Endodermal cell (in vitro differentiated cells): ENCODE results near the gene SPAG16. TPM values are rescaled to one million over a fixed set of nuclear protein-coding genes. Genes with fewer than 3 reads are reported as not detected.
"Not testable (repeated sequence)": the region's sequence is repeated elsewhere in the genome, so short reads cannot be mapped to it uniquely, and the experiment has no call there.

Source experiments
- DNase-seq: peaks from one replicate; pipeline ENCODE4 v3.0.0-alpha.2; 2017
- H3K27ac ChIP-seq: 2 replicates; pipeline ENCODE4 v1.5.1; 2013; ENCODE audit warnings: mild to moderate bottlenecking, low read depth, low read length, moderate library complexity
- H3K27me3 ChIP-seq: 2 replicates; pipeline ENCODE4 v1.6.1; 2013; ENCODE audit warnings: mild to moderate bottlenecking, low read length, moderate library complexity; ENCODE audit not compliant: insufficient read depth, control insufficient read depth, poor library complexity, severe bottlenecking
- H3K36me3 ChIP-seq: 2 replicates; pipeline ENCODE4 v1.7.0; 2013; ENCODE audit warnings: mild to moderate bottlenecking, low read length, moderate library complexity; ENCODE audit not compliant: control insufficient read depth, insufficient read depth
- H3K4me1 ChIP-seq: one replicate; pipeline ENCODE4 v1.7.0; 2013; ENCODE audit warnings: low read length; ENCODE audit not compliant: control insufficient read depth, insufficient read depth
- H3K4me3 ChIP-seq: 2 replicates; pipeline ENCODE4 v1.5.1; 2013; ENCODE audit warnings: mild to moderate bottlenecking, low read length, moderate library complexity
- H3K9ac ChIP-seq: 2 replicates; pipeline ENCODE4 v1.6.1; 2013; ENCODE audit warnings: mild to moderate bottlenecking, low read length, moderate library complexity; ENCODE audit not compliant: poor library complexity, severe bottlenecking; ENCODE audit errors: extremely low read depth
- H3K9me3 ChIP-seq: 2 replicates; pipeline ENCODE4 v1.6.1; 2013; ENCODE audit warnings: mild to moderate bottlenecking, low read length, moderate library complexity; ENCODE audit not compliant: control insufficient read depth
- H3K27ac Mint-ChIP-seq: 2 replicates; pipeline ENCODE4 v1.8.0; 2020; ENCODE audit warnings: mixed read lengths
- H3K27me3 Mint-ChIP-seq: 2 replicates; pipeline ENCODE4 v1.8.0; 2021; ENCODE audit warnings: mild to moderate bottlenecking, mixed read lengths; ENCODE audit not compliant: insufficient read depth
- H3K36me3 Mint-ChIP-seq: 2 replicates; pipeline ENCODE4 v1.8.0; 2020; ENCODE audit warnings: low read depth, mixed read lengths
- H3K4me1 Mint-ChIP-seq: 2 replicates; pipeline ENCODE4 v1.8.0; 2020; ENCODE audit warnings: mixed read lengths
- H3K4me3 Mint-ChIP-seq: 2 replicates; pipeline ENCODE4 v1.8.0; 2020; ENCODE audit warnings: mild to moderate bottlenecking, moderate library complexity, mixed read lengths
- H3K9me3 Mint-ChIP-seq: 2 replicates; pipeline ENCODE4 v1.8.0; 2020; ENCODE audit warnings: mild to moderate bottlenecking, mixed read lengths
- CTCF ChIP-seq: fragments of 200-600 bp; sonication (generic); conservative IDR thresholded peaks from 2 replicates; pipeline ENCODE4 v1.5.0; 2021; ENCODE audit warnings: antibody characterized with exemption, mild to moderate bottlenecking
- WGBS, 2 experiments: methylation state at CpG; one replicate each; pipeline versions ENCODE4 v1.1.5 to v1.1.7; 2013; ENCODE audit warnings: missing lambda C conversion rate in 2 of 2, mixed read lengths in 1 of 2; ENCODE audit not compliant: insufficient coverage in 1 of 2, insufficient read length in 1 of 2; 5-methylcytosine and 5-hydroxymethylcytosine counted together
- total RNA-seq, 2 donors: library from RNA; stranded (reverse); fragmentation: NEBNext Ultra II Directional in 1 of 2; extraction: Animal tissue kit (Norgen Biotek cat#: 25700) in 1 of 2; gene quantifications; 2 replicates in 1 of 2; 3 replicates in 1 of 2; pipeline ENCODE4 v1.2.1, GENCODE V29; 2021

Gene SPAG16
- total RNA-seq, 2 donors from 2014 or later: 27.8 to 38.2 TPM

GRCh38 chr2:213689585-213689984 is 405.3 kb downstream of the SPAG16 start:
- Mint-ChIP-seq H3K9me3 (peaks cover 37% of the 10 kb centered on the region), H3K4me1 (peaks cover 3% of the 10 kb centered on the region), H3K4me3 (no peak overlapping the region), H3K27me3 (no peaks in the 10 kb centered on the region), H3K36me3 (no peaks in the 10 kb centered on the region), H3K27ac (no peak overlapping the region)
- no peaks in the 10 kb centered on the region for H3K27me3 ChIP-seq
- no peak for DNase-seq
- peaks cover 39% of the 10 kb centered on the region for H3K9me3 ChIP-seq
- peak overlapping the region; percentile 47 for H3K4me3 ChIP-seq
- no peak overlapping the region for H3K27ac ChIP-seq
- H3K36me3 ChIP-seq: no peaks in the 10 kb centered on the region
- 96% methylated on average over 1 of the region's 1 CpG; no CpG with 5 or more reads in 1 of the 2 experiments for WGBS, 2 experiments
- TF ChIP-seq CTCF: no peak
- no peaks in the 10 kb centered on the region for H3K4me1 ChIP-seq
- no peak overlapping the region for H3K9ac ChIP-seq

DNA sequence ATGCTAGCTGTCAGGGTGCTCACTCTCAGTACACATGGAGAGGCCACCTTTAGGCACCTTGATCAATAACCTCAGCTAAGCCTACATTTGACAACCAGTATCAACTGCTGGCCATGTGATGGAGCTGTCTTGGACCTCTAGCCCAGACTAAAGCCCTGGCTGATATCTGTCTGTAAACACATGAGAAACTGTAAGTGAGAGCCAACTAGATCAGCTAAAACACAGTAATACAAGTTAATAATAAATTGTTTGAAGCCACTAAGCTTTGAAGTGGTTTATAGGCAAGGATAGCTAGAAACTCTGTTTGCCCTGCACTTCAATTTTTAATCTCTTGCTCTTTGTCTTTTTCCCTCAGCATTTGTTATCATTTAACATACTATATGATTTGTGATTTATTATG is 407.1 kb downstream of the SPAG16 start:
- H3K9me3 Mint-ChIP-seq: peaks cover 33% of the 10 kb centered on the region
- H3K4me1 Mint-ChIP-seq: peaks cover 3% of the 10 kb centered on the region
- H3K27ac Mint-ChIP-seq: no peak overlapping the region
- no peaks in the 10 kb centered on the region for H3K27me3 ChIP-seq
- DNase-seq: no peak
- no peak overlapping the region for H3K4me3 Mint-ChIP-seq
- no peaks in the 10 kb centered on the region for H3K36me3 Mint-ChIP-seq
- H3K4me3 ChIP-seq: no peak overlapping the region
- H3K9me3 ChIP-seq: peaks cover 39% of the 10 kb centered on the region
- H3K36me3 ChIP-seq: no peaks in the 10 kb centered on the region
- no peaks in the 10 kb centered on the region for H3K27me3 Mint-ChIP-seq
- no peak overlapping the region for H3K27ac ChIP-seq
- H3K4me1 ChIP-seq: no peaks in the 10 kb centered on the region
- no peak for TF ChIP-seq CTCF
- no peak overlapping the region for H3K9ac ChIP-seq

- H3K27me3 Mint-ChIP-seq: no peaks in the 10 kb centered on the region
- H3K4me3 ChIP-seq: no peak overlapping the region
- peaks cover 12% of the 10 kb centered on the region for H3K9me3 ChIP-seq
- no peak overlapping the region for H3K27ac Mint-ChIP-seq
- peaks cover 8% of the 10 kb centered on the region for H3K9me3 Mint-ChIP-seq
- TF ChIP-seq CTCF: no peak
- H3K36me3 Mint-ChIP-seq: no peaks in the 10 kb centered on the region
- DNase-seq: no peak
- H3K27ac ChIP-seq: no peak overlapping the region
- no peak overlapping the region for H3K4me3 Mint-ChIP-seq
- H3K4me1 ChIP-seq: peaks cover 7% of the 10 kb centered on the region
- no peaks in the 10 kb centered on the region for H3K27me3 ChIP-seq
- H3K9ac ChIP-seq: no peak overlapping the region
- peaks cover 3% of the 10 kb centered on the region for H3K4me1 Mint-ChIP-seq
- H3K36me3 ChIP-seq: no peaks in the 10 kb centered on the region
Measured at GRCh38 chr2:213696442-213696841, 412.2 kb downstream of the SPAG16 start.

- not testable (repeated sequence) for H3K27me3 Mint-ChIP-seq, H3K36me3 ChIP-seq, H3K27me3 ChIP-seq, DNase-seq, H3K36me3 Mint-ChIP-seq, H3K4me1 ChIP-seq, H3K4me1 Mint-ChIP-seq, H3K27ac ChIP-seq, H3K4me3 ChIP-seq, H3K9ac ChIP-seq, H3K4me3 Mint-ChIP-seq, H3K27ac Mint-ChIP-seq
- 96% methylated on average over 10 to 18 of the region's 18 CpGs for WGBS, 2 experiments
- H3K9me3 ChIP-seq: peaks cover 25% of the 10 kb centered on the region
- H3K9me3 Mint-ChIP-seq: peaks cover 21% of the 10 kb centered on the region
Measured at GRCh38 chr2:213701365-213701764, 417.1 kb downstream of the SPAG16 start.
